Glomerular endothelial cell (primary cell): ENCODE measurements around the gene FBXL17. TPM values are rescaled to one million over a fixed set of nuclear protein-coding genes. Genes with fewer than 3 reads are reported as not detected.

ENCODE experiments used
- DNase-seq: peaks from one replicate; pipeline ENCODE4 v3.0.0-alpha.2; 2011; ENCODE audit warnings: low read depth, low spot score; ENCODE audit errors: extremely low read depth
- total RNA-seq: library from RNA; depleted of rRNA; stranded (reverse); fragments of >200 nt; gene quantifications from 2 replicates; pipeline ENCODE4 v1.2.3, GENCODE V29; 2015

Gene FBXL17
- total RNA-seq, 1 donor from 2014 or later: 10.6 TPM

GRCh38 chr5:107831612-107832395 lies 550.1 kb downstream of the FBXL17 start:
- DNase-seq: no peak

DNA sequence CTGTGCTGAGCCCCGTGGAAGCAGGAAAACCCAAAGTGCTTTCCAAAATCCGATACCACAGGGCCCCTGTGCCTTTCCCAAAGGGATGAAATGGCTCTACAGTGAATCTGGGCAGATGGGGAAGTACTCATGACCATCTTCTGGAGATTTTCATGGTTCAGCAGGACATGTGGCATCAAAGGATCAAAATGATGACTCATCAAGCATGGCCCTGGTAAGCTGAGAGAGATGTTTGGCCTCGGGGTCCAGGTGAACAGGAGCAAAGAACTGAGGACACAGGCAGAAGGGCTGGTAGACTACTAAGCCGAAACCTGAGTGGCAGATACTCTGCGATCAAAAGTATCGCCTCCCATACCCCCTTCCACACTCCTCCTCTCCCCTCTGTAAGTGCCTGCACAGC lies 551.1 kb downstream of the FBXL17 start:
- DNase-seq: no peak

- no peak for DNase-seq
Observed at GRCh38 chr5:107826311-107827000, 555.4 kb downstream of the FBXL17 start.

DNA sequence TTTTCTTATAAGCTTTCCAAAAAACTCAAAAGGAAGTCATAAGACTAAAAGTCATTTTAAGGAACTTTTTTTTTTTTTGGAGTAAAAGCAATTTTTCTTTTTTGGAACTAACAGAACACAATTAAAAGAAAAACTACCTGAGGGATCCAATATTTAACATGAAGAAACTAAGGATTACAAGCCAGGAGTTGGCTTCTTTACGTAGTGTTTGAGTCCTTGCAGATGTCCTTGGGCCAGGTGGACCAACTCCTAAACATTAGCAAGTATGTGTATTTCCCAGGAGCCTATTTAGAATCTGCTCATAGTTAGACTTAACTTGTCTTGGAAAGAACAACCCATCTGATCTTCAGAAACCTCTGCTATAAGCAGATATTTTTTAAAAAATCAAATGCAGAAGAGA lies 557.1 kb downstream of the FBXL17 start:
- no peak for DNase-seq

DNA sequence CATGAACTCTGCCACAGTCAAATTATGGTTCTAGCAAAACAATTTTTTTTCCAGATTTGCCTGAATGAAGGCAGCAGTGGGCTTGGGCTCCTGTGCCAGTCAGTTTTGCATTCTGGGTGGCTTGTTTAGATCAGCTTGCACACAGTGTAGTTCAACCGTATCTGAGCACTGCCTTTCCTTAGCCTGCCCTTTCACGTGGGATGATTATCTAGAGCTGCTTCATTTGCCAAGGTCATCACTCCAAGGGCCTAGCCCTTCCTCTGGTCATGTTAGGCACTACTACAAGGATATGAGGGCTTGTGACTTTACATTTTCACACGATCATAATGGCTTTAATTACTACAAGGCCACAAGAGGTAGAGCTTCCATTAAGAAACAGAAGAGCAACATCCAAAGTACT lies 560.6 kb downstream of the FBXL17 start:
- DNase-seq: no peak

DNA sequence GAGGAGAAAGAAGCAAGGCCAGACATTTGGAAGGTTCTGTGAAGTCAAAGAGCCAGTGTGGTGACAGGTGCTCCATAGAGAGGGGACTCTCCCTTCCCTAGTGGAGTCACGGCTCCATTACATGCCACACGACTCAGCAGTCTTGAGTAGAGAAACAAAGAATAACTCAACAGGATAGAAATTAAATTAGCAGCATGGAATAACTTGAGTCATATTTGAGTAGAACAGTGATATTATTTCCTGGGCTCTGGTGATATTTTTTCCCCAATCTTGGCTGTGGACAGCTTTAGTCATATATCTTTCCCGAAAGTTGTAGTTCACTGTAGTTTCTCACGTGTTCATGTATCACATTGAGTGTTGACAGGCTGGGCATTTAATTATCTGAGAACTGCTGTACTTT lies 561.5 kb downstream of the FBXL17 start:
- no peak for DNase-seq

DNA sequence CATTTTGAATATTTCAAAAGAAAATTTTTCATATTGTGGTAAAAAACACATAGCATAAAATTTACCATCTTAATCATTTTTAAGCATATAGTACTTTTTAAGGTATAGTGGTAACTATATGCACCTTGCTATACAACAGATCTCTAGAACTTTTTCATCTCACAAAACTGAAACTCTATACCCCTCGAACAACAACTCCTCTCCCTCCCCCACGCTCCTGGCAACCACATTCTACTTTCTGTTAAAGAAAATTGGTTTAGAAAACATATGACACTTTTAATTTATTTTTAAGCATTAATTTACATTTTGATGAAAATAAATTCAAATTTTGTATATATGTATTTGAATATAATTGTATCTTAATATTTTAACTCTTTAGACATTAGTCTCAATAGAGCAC lies 563.9 kb downstream of the FBXL17 start:
- no peak for DNase-seq

GRCh38 chr5:107817436-107817835 lies 564.5 kb downstream of the FBXL17 start:
- no peak for DNase-seq

GRCh38 chr5:107815109-107815508 lies 566.8 kb downstream of the FBXL17 start:
- no peak for DNase-seq

GRCh38 chr5:107814183-107814827 lies 567.6 kb downstream of the FBXL17 start:
- no peak for DNase-seq

DNA sequence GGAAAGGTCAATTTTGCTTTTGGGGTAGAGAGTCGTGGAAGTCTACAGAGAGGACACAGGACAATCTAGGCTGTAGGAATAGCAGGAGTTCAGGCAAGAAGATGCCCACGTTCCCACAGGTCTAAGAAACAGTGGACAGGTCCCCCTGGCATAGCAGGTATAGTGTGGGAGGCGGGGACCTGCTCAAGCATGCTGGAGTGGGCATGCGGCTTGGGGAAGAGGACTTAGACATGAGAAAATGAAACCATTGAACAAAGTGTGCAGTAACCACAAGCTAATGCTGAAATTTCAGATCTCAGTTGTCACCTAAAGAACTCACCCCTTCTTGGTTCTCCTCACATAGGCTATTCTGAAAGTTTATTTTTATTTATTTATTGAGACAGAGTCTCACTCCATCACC lies 568.3 kb downstream of the FBXL17 start:
- DNase-seq: no peak

DNA sequence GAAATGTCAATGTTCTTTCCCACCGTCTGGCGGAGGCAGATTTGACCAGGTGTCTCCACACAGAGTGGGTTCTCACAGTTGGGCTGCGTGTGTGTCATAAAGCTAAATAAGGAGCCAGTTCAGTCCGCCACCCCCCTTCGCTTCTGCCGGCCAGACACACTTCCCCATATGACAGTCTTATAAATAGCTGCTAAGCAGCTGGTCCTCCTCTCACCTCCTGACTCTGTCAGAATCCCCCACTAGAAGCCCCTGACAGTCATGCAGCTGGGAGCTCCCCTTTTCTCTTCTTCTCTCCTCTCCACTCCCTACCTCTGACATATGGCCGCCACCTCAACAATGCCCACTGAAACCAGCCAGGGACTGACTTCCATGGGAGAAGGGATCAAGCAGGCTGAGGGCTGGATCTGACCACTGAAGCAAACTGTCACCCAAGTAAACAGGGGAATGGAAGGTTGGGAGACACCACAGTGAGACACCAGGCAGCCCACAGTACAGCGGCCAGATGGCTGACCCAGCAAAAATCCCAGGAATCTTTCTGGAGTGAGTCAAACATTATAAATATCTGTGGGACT lies 569.2 kb downstream of the FBXL17 start:
- no peak for DNase-seq

- DNase-seq: no peak
Observed at GRCh38 chr5:107809201-107810034, 572.5 kb downstream of the FBXL17 start.
